Ishikawa (cell line): ENCODE data around the gene TRPM3.

Source experiments
- CEBPB ChIP-seq: IDR thresholded peaks from 2 replicates; pipeline ENCODE4 v1.6.1; 2012
- CREB1 ChIP-seq: IDR thresholded peaks from 2 replicates; pipeline ENCODE4 v1.6.1; 2012; ENCODE audit warnings: low read depth
- EGR1 ChIP-seq: IDR thresholded peaks from 2 replicates; pipeline ENCODE4 v1.6.1; 2012
- EP300 ChIP-seq: IDR thresholded peaks from 2 replicates; pipeline ENCODE4 v1.6.1; 2012; ENCODE audit warnings: borderline replicate concordance
- FOXM1 ChIP-seq: IDR thresholded peaks from 2 replicates; pipeline ENCODE4 v1.6.1; 2012; ENCODE audit warnings: low read depth, borderline replicate concordance
- MAX ChIP-seq: IDR thresholded peaks from 2 replicates; pipeline ENCODE4 v1.6.1; 2012
- NFIC ChIP-seq: IDR thresholded peaks from 2 replicates; pipeline ENCODE4 v1.6.1; 2012
- RAD21 ChIP-seq: IDR thresholded peaks from 2 replicates; pipeline ENCODE4 v1.6.1; 2012; ENCODE audit warnings: low read depth
- REST ChIP-seq: IDR thresholded peaks from 2 replicates; pipeline ENCODE4 v1.6.1; 2012; ENCODE audit warnings: low read depth, mild to moderate bottlenecking
- TAF1 ChIP-seq: IDR thresholded peaks from 2 replicates; pipeline ENCODE4 v1.6.1; 2012; ENCODE audit warnings: low read depth, mild to moderate bottlenecking
- TEAD4 ChIP-seq: IDR thresholded peaks from 2 replicates; pipeline ENCODE4 v1.6.1; 2012
- USF1 ChIP-seq: IDR thresholded peaks from 2 replicates; pipeline ENCODE4 v1.6.1; 2012
- YY1 ChIP-seq: IDR thresholded peaks from 2 replicates; pipeline ENCODE4 v1.6.1; 2012; ENCODE audit warnings: low read depth

GRCh38 chr9:71122022-71122275 is 528 bp upstream of the TRPM3 start:
- TF ChIP-seq RAD21 (no peak), REST (no peak), MAX (no peak), YY1 (no peak), EP300 (no peak), FOXM1 (no peak), TAF1 (no peak), NFIC (no peak), CREB1 (no peak), EGR1 (no peak), USF1 (no peak), TEAD4 (no peak), CEBPB (no peak)
